SK-N-SH treated with all-trans-retinoic acid at 6 μM for 48 hours (cell line): ENCODE results near the gene ALK.

Source experiments
- ISL1 ChIP-seq: fragments of 250-450 bp; sonication (Bioruptor Pico); IDR thresholded peaks from 2 replicates; pipeline ENCODE4 v2.1.2; 2022; ENCODE audit warnings: mild to moderate bottlenecking, moderate library complexity
- ZNF8 ChIP-seq: fragments of 450-650 bp; formaldehyde crosslinking; IDR thresholded peaks from 2 replicates; pipeline ENCODE4 v1.5.0; 2020; ENCODE audit warnings: mild to moderate bottlenecking, moderate library complexity
- TF ChIP-seq, protein P1 (sequence below): fragments of 250-450 bp; sonication (Bioruptor Pico); IDR thresholded peaks from 2 replicates; pipeline ENCODE4 v1.8.0; 2020; ENCODE audit warnings: mild to moderate bottlenecking, moderate library complexity, borderline replicate concordance

- TF ChIP-seq, protein P1, sequence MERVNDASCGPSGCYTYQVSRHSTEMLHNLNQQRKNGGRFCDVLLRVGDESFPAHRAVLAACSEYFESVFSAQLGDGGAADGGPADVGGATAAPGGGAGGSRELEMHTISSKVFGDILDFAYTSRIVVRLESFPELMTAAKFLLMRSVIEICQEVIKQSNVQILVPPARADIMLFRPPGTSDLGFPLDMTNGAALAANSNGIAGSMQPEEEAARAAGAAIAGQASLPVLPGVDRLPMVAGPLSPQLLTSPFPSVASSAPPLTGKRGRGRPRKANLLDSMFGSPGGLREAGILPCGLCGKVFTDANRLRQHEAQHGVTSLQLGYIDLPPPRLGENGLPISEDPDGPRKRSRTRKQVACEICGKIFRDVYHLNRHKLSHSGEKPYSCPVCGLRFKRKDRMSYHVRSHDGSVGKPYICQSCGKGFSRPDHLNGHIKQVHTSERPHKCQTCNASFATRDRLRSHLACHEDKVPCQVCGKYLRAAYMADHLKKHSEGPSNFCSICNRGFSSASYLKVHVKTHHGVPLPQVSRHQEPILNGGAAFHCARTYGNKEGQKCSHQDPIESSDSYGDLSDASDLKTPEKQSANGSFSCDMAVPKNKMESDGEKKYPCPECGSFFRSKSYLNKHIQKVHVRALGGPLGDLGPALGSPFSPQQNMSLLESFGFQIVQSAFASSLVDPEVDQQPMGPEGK (CRISPR knock-in tag), result no peak
- TF ChIP-seq ISL1 (no peak), ZNF8 (no peak)
Observed at GRCh38 chr2:29917781-29918180, 3.6 kb downstream of the ALK start.
